Airway epithelial cell (primary cell): ENCODE results near the gene SLC7A10. TPM values are rescaled to one million over a fixed set of nuclear protein-coding genes. Genes with fewer than 3 reads are reported as not detected.

Source experiments
- total RNA-seq: library from RNA; depleted of rRNA; stranded (reverse); fragments of >200 nt; gene quantifications from 2 replicates; pipeline ENCODE4 v1.2.3, GENCODE V29; 2015

Gene SLC7A10
- not detected in 2 replicates for total RNA-seq

DNA sequence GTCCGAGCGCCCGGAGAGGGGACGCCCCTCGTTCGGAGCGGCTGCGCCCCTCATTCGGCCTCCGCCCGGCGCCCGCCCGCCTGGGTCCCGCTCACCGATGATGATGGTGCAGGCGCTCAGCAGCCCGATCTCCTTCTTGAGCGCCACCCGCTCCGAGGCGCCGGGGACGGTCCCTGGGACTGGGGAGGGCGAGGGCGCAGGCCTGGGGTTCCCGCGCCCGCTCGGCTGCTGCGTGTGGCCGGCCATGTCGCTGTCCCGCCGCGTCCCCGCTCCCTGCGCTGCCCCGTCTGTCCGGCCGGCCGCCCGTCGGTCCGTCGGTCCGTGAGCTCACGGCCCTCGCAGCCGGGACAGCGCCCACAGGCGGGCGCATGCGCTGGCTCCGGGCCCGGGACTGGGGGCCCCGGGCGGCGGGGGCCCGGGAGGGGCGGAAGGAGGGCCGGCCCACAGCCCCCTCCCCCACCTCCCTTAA, at the start of gene SLC7A10:
Gene SLC7A10 (minus strand): TSS at position 393 of the 469 bp plus-strand sequence. CDS start 147 bp downstream, at position 246.

GRCh38 chr19:33193865-33194362, 31.7 kb downstream of the SLC7A10 start, which contains the start of gene LRP3:
TSS of gene LRP3 (plus strand) at chr19:33194330. CDS start at chr19:33194786, 456 bp downstream.

Other genes with a start within 250 kb of the SLC7A10 start
- 13.1 and 13.5 TPM in 2 replicates for gene RHPN2, start 161.0 kb downstream of the SLC7A10 start, total RNA-seq
- 4.1 and 6.6 TPM in 2 replicates for gene GPATCH1, start 144.7 kb downstream of the SLC7A10 start, total RNA-seq
- gene WDR88, start 93.7 kb downstream of the SLC7A10 start, total RNA-seq, result not detected in 2 replicates
- gene LRP3, start 31.5 kb downstream of the SLC7A10 start, total RNA-seq, result 17.4 and 23.1 TPM in 2 replicates
- 23.4 and 27.0 TPM in 2 replicates for gene CEBPA, start 76.7 kb upstream of the SLC7A10 start, total RNA-seq
- 27.9 and 29.3 TPM in 2 replicates for gene CEBPG, start 147.9 kb upstream of the SLC7A10 start, total RNA-seq